Neural cell (in vitro differentiated cells): ENCODE data around the gene RAB40C. TPM values are rescaled to one million over a fixed set of nuclear protein-coding genes. Genes with fewer than 3 reads are reported as not detected.

ENCODE experiments used
- H2AFZ ChIP-seq: fragments of 200-600, 300-800 bp; sonication (generic), shearing (Covaris generic); 2 replicates; pipeline ENCODE4 v1.6.0; 2014; ENCODE audit warnings: low read depth, mild to moderate bottlenecking, antibody characterized with exemption, low read length, moderate library complexity
- H3F3A ChIP-seq: fragments of 200-600 bp; shearing (Covaris generic); 2 replicates; pipeline ENCODE4 v1.6.1; 2016; ENCODE audit warnings: mild to moderate bottlenecking, moderate library complexity, mixed read lengths, antibody characterized with exemption, low read length; ENCODE audit not compliant: insufficient read depth, poor library complexity, severe bottlenecking
- H3K27ac ChIP-seq: fragments of 200-600, 300-800 bp; sonication (generic), shearing (Covaris generic); 2 replicates; pipeline ENCODE4 v1.5.1; 2014; ENCODE audit warnings: mild to moderate bottlenecking, low read length, moderate library complexity
- H3K27me3 ChIP-seq: fragments of 300-800, 200-600 bp; sonication (generic), shearing (Covaris generic); 2 replicates; pipeline ENCODE4 v1.6.0; 2014; ENCODE audit warnings: mild to moderate bottlenecking, low read depth, low read length, moderate library complexity; ENCODE audit not compliant: insufficient read depth
- H3K36me3 ChIP-seq: fragments of 300-800, 200-600 bp; sonication (generic), shearing (Covaris generic); 2 replicates; pipeline ENCODE4 v1.5.1; 2014; ENCODE audit warnings: mild to moderate bottlenecking, antibody characterized with exemption, low read length, moderate library complexity; ENCODE audit not compliant: insufficient read depth
- H3K4me2 ChIP-seq: fragments of 300-800, 200-600 bp; sonication (generic), shearing (Covaris generic); 2 replicates; pipeline ENCODE4 v1.6.0; 2014; ENCODE audit warnings: mild to moderate bottlenecking, low read length
- H3K4me3 ChIP-seq: fragments of 300-800, 200-600 bp; sonication (generic), shearing (Covaris generic); 2 replicates; pipeline ENCODE4 v1.5.1; 2014; ENCODE audit warnings: mild to moderate bottlenecking, low read length, moderate library complexity
- H3K79me2 ChIP-seq: fragments of 200-600 bp; shearing (Covaris generic); replicated peaks from 2 replicates; pipeline ENCODE4 v1.6.0; 2014; ENCODE audit warnings: mild to moderate bottlenecking, low read length, moderate library complexity; ENCODE audit not compliant: insufficient read depth
- H3K9ac ChIP-seq: fragments of 300-800, 200-600 bp; sonication (generic), shearing (Covaris generic); 2 replicates; pipeline ENCODE4 v1.6.1; 2016; ENCODE audit warnings: mild to moderate bottlenecking, low read length, mixed read lengths
- H3K9me2 ChIP-seq: fragments of 200-600 bp; shearing (Covaris generic); 2 replicates; pipeline ENCODE4 v1.6.1; 2016; ENCODE audit warnings: mild to moderate bottlenecking, low read length, mixed read lengths; ENCODE audit not compliant: insufficient read depth
- H3K9me3 ChIP-seq: fragments of 200-600, 300-800 bp; sonication (generic), shearing (Covaris generic); 2 replicates; pipeline ENCODE4 v1.6.1; 2016; ENCODE audit warnings: mild to moderate bottlenecking, mixed run types, low read length, moderate library complexity, mixed read lengths
- H4K20me1 ChIP-seq: fragments of 200-600 bp; shearing (Covaris generic); 2 replicates; pipeline ENCODE4 v1.6.1; 2016; ENCODE audit warnings: mild to moderate bottlenecking, mixed run types; ENCODE audit not compliant: insufficient read depth
- EP300 ChIP-seq: fragments of 450-650 bp; conservative IDR thresholded peaks from 2 replicates; pipeline ENCODE4 v1.6.1; 2014; ENCODE audit warnings: antibody characterized with exemption, mild to moderate bottlenecking, moderate library complexity; ENCODE audit not compliant: poor library complexity, severe bottlenecking
- EZH2 ChIP-seq: fragments of 200-600, 300-800 bp; shearing (Covaris generic), sonication (generic); IDR thresholded peaks from 2 replicates; pipeline ENCODE4 v1.6.1; 2014; ENCODE audit warnings: antibody characterized with exemption, low read length, borderline replicate concordance, mild to moderate bottlenecking; ENCODE audit not compliant: insufficient read depth, poor library complexity, severe bottlenecking
- MXI1 ChIP-seq: fragments of 450-650 bp; conservative IDR thresholded peaks from 2 replicates; pipeline ENCODE4 v1.6.1; 2014; ENCODE audit warnings: antibody characterized with exemption, mild to moderate bottlenecking; ENCODE audit not compliant: poor library complexity, severe bottlenecking
- POLR2AphosphoS5 ChIP-seq: IDR thresholded peaks from 2 replicates; pipeline ENCODE4 v1.6.1; 2012
- TAF1 ChIP-seq: IDR thresholded peaks from 2 replicates; pipeline ENCODE4 v1.6.1; 2012; ENCODE audit warnings: low read depth
- polyA plus RNA-seq: library from polyadenylated mRNA; depleted of rRNA; stranded (reverse); fragments of >200 nt; gene quantifications from 2 replicates; pipeline ENCODE4 v1.2.3, GENCODE V29; 2014
- TF ChIP-seq, protein P1 (sequence below): fragments of 450-650 bp; IDR thresholded peaks from 2 replicates; pipeline ENCODE4 v1.5.1; 2014; ENCODE audit warnings: antibody characterized with exemption, mild to moderate bottlenecking, moderate library complexity; ENCODE audit not compliant: poor library complexity, severe bottlenecking
- TF ChIP-seq, protein P2 (sequence below): IDR thresholded peaks from 2 replicates; pipeline ENCODE4 v1.6.1; 2012; ENCODE audit warnings: borderline replicate concordance

RAB40C gene
- polyA plus RNA-seq, 1 donor from 2014 or later, result 40.7 TPM

DNA sequence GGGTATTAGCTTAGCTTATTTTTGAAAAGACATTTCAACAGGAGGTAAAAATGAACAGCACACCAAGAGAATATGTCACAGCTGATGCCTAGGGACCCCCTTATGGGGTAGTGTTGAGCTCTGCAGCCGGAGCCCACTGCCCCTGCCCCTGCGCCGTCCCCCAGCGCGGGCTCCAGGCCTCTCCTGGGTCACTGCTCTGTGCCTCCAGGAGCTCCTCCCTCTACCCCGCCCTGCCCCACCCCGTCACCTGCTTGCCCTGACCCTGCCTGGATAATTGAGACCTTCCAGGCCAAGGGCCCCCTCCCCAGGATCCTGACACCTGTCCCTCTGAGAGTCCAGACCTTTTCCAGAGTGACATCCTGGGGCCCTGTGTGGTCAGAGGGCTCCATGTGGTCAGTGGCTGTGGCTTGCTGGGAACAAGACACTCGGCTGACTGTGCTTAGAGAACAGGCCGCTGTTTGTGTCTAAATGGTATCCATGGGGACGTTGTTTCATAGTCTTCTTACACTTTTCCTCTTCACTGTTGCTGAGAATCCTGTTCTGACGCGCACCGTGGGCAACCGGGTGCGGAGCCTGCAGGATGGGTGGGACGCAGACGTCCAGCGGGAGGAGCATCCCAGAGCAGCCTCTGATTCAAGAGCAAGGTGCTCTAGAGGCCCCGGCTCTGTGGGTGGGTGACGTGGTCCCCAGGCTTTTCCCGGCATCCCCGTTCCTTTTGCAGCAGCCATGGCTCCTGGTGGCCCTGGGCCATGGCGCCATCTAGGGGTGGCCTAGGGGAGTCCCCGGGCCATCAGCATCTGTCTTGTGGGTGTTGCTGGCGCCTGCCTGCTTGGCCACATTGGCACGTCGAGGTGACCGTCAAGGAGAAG lies 20.9 kb downstream of the RAB40C start (continued):
- TF ChIP-seq MXI1, result no peak

DNA sequence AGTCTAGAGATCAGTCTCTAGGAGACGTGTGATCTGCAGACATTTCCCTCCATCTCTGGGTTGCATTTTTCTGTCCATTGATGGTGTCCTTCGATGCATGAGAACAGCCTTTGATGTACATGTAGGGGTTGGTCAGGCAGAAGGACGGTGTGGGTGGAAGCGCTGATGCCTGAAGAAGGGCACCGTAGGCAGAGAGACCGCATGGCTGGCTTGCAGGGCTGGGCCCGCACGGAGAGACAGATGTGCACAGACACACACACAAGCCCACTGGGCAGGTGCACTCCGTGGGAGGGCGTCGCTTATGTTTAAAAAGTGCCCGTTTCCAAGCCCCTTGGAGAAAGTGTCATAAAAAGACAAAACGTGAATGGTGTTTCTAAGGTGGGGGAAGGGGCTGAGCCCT lies 25.3 kb downstream of the RAB40C start:
- H3K9me3 ChIP-seq, result no peaks in the 10 kb centered on the region
- H3K36me3 ChIP-seq, result peaks cover 7% of the 10 kb centered on the region
- no peak overlapping the region for H3K4me2 ChIP-seq
- H3K27ac ChIP-seq, result no peak overlapping the region
- no peaks in the 10 kb centered on the region for H3K9me2 ChIP-seq
- H2AFZ ChIP-seq, result no peak overlapping the region
- H3K9ac ChIP-seq, result no peak overlapping the region
- no peaks in the 10 kb centered on the region for H3K27me3 ChIP-seq
- TF ChIP-seq EP300 (no peak), MXI1 (no peak), EZH2 (no peak), POLR2AphosphoS5 (no peak)
- TF ChIP-seq, protein P1, sequence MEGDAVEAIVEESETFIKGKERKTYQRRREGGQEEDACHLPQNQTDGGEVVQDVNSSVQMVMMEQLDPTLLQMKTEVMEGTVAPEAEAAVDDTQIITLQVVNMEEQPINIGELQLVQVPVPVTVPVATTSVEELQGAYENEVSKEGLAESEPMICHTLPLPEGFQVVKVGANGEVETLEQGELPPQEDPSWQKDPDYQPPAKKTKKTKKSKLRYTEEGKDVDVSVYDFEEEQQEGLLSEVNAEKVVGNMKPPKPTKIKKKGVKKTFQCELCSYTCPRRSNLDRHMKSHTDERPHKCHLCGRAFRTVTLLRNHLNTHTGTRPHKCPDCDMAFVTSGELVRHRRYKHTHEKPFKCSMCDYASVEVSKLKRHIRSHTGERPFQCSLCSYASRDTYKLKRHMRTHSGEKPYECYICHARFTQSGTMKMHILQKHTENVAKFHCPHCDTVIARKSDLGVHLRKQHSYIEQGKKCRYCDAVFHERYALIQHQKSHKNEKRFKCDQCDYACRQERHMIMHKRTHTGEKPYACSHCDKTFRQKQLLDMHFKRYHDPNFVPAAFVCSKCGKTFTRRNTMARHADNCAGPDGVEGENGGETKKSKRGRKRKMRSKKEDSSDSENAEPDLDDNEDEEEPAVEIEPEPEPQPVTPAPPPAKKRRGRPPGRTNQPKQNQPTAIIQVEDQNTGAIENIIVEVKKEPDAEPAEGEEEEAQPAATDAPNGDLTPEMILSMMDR, result no peak
- TF ChIP-seq, protein P2, sequence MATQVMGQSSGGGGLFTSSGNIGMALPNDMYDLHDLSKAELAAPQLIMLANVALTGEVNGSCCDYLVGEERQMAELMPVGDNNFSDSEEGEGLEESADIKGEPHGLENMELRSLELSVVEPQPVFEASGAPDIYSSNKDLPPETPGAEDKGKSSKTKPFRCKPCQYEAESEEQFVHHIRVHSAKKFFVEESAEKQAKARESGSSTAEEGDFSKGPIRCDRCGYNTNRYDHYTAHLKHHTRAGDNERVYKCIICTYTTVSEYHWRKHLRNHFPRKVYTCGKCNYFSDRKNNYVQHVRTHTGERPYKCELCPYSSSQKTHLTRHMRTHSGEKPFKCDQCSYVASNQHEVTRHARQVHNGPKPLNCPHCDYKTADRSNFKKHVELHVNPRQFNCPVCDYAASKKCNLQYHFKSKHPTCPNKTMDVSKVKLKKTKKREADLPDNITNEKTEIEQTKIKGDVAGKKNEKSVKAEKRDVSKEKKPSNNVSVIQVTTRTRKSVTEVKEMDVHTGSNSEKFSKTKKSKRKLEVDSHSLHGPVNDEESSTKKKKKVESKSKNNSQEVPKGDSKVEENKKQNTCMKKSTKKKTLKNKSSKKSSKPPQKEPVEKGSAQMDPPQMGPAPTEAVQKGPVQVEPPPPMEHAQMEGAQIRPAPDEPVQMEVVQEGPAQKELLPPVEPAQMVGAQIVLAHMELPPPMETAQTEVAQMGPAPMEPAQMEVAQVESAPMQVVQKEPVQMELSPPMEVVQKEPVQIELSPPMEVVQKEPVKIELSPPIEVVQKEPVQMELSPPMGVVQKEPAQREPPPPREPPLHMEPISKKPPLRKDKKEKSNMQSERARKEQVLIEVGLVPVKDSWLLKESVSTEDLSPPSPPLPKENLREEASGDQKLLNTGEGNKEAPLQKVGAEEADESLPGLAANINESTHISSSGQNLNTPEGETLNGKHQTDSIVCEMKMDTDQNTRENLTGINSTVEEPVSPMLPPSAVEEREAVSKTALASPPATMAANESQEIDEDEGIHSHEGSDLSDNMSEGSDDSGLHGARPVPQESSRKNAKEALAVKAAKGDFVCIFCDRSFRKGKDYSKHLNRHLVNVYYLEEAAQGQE, result no peak
- H3K4me3 ChIP-seq, result no peak overlapping the region
- H4K20me1 ChIP-seq, result no peaks in the 10 kb centered on the region
- no peaks in the 10 kb centered on the region for H3F3A ChIP-seq
- H3K79me2 ChIP-seq, result no peaks in the 10 kb centered on the region

DNA sequence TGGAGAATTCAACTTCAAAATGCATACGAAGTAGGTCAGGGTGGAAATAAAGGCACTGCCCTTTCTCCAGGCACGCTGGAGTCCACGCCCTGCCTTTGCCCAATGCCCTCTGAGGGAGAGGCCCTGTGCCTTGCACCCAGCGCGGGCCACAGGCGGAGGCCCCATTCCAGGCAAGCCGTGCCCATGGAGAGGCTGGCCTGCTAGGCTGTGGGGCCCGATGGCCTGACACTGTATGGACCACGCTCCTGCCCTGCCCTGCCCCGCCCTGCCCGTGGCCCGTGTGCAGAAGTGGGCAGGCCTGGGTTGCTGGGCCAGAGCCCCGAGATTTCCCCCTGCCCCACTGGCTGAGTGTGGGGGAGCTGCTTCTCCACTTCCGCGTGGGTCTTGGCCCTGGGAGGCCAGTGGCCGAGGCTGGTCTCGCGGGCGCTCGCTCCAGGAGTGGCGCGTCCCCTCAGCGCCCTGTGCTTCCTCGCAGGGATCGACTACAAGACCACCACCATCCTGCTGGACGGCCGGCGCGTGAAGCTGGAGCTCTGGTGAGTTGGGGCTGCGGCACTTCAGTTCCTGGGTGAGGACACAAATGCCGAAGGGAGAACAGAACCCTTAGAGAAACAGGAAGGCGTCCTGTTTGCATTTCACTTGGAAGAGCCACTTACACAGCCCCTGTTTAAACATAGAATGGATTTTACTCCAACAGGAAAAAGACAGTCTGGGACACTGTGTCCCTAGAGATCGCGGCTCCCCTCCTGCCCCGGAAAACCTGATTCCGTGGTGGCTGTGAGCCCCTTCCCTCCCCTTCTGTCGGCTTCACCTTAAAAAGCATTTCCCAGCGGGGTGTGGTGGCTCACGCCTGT lies 27.1 kb downstream of the RAB40C start:
- TF ChIP-seq TAF1 (no peak), EP300 (no peak), POLR2AphosphoS5 (no peak), EZH2 (no peak), MXI1 (no peak)
- TF ChIP-seq, protein P1, result no peak
- no peak overlapping the region for H3K4me2 ChIP-seq
- no peaks in the 10 kb centered on the region for H3K9me3 ChIP-seq
- H3K27me3 ChIP-seq, result no peaks in the 10 kb centered on the region
- H3K4me3 ChIP-seq, result no peak overlapping the region
- H3K9me2 ChIP-seq, result no peaks in the 10 kb centered on the region
- H3K27ac ChIP-seq, result no peak overlapping the region
- H3F3A ChIP-seq, result no peaks in the 10 kb centered on the region
- H3K79me2 ChIP-seq, result no peaks in the 10 kb centered on the region
- H3K9ac ChIP-seq, result no peak overlapping the region
- H4K20me1 ChIP-seq, result no peaks in the 10 kb centered on the region
- H3K36me3 ChIP-seq, result peaks cover 7% of the 10 kb centered on the region
- no peak overlapping the region for H2AFZ ChIP-seq
